Measurements from ENCODE around the gene B4GALT6. TPM values are rescaled to one million over a fixed set of nuclear protein-coding genes. Genes with fewer than 3 reads are reported as not detected.

Gene B4GALT6
- total RNA-seq, 1 experiment from 2014 or later: 1.4 TPM

- Histone ChIP-seq H3K4me3 (ENCODE audit: low read length) (no peak overlapping the region), H3K27me3 (ENCODE audit: low read length) (no peaks in the 10 kb centered on the region), H4K20me1 (ENCODE audit: low read length) (no peaks in the 10 kb centered on the region), H3K27ac (ENCODE audit: low read length) (no peak overlapping the region), H3K9ac (ENCODE audit: low read length) (no peak overlapping the region), H3K4me2 (ENCODE audit: low read length) (no peak overlapping the region), H3K79me2 (ENCODE audit: low read length) (no peaks in the 10 kb centered on the region), H3K36me3 (ENCODE audit: low read depth, low read length) (no peaks in the 10 kb centered on the region), H3K9me3 (ENCODE audit: low read length) (no peaks in the 10 kb centered on the region), H3K9me2 (replicated peaks; ENCODE audit: low read length) (no peaks in the 10 kb centered on the region), H3F3A (ENCODE audit: low read length, unreplicated experiment) (no peaks in the 10 kb centered on the region), H2AFZ (ENCODE audit: low read length) (no peak overlapping the region), H3K4me1 (ENCODE audit: insufficient read depth, low read length) (no peaks in the 10 kb centered on the region)
- no peak for ATAC-seq
- intact Hi-C loops (cut with micrococcal nuclease): no loop called here
- ChIA-PET CTCF (no interaction called here), POLR2A (ENCODE audit: unreplicated experiment) (no interaction called here)
- no peak for TF ChIP-seq EZH2 (IDR thresholded peaks at IDR 0.05; ENCODE audit: low read length, unreplicated experiment)
- no peak for TF ChIP-seq EZH2phosphoT487 (IDR thresholded peaks at IDR 0.05; ENCODE audit: borderline replicate concordance, low read length)
- TF ChIP-seq, protein P1, sequence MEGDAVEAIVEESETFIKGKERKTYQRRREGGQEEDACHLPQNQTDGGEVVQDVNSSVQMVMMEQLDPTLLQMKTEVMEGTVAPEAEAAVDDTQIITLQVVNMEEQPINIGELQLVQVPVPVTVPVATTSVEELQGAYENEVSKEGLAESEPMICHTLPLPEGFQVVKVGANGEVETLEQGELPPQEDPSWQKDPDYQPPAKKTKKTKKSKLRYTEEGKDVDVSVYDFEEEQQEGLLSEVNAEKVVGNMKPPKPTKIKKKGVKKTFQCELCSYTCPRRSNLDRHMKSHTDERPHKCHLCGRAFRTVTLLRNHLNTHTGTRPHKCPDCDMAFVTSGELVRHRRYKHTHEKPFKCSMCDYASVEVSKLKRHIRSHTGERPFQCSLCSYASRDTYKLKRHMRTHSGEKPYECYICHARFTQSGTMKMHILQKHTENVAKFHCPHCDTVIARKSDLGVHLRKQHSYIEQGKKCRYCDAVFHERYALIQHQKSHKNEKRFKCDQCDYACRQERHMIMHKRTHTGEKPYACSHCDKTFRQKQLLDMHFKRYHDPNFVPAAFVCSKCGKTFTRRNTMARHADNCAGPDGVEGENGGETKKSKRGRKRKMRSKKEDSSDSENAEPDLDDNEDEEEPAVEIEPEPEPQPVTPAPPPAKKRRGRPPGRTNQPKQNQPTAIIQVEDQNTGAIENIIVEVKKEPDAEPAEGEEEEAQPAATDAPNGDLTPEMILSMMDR (conservative IDR thresholded peaks at IDR 0.05; ENCODE audit: low read depth, low read length): no peak
- BruUV-seq (replicated peaks): no TSS peak
- DNase-seq: no peak
Observed at GRCh38 chr18:31671951-31672350, 12.4 kb downstream of the B4GALT6 start.

- no peaks in the 10 kb centered on the region for H4K20me1 ChIP-seq (ENCODE audit: low read length)
Observed at GRCh38 chr18:31669541-31669940, 14.8 kb downstream of the B4GALT6 start.

DNA sequence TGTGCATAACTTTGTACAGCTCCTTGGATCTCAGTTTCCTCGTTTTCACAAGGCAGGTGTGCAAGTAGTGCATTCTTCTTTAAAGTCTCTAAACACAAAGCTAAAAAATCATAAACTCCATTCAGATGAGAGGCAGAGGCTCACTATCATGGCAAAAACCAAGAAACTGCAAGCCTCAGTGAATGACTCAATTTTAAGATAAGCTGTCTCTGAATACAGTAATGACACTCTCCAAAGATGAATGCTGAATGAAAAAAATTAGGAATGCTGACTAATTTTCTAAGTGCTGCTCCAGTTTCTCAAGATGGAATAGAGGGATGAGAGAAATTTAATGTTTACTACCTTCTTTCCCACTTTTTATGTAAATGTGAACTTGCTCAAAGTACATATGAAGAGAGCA lies 17.2 kb downstream of the B4GALT6 start:
- no peaks in the 10 kb centered on the region for H3K27me3 ChIP-seq (ENCODE audit: low read length)
- H4K20me1 ChIP-seq (ENCODE audit: low read length): no peaks in the 10 kb centered on the region
- TF ChIP-seq EZH2 (IDR thresholded peaks at IDR 0.05; ENCODE audit: low read length, unreplicated experiment) (no peak), EZH2phosphoT487 (IDR thresholded peaks at IDR 0.05; ENCODE audit: borderline replicate concordance, low read length) (no peak)
- TF ChIP-seq, protein P1 (conservative IDR thresholded peaks at IDR 0.05; ENCODE audit: low read depth, low read length): no peak
- H3K4me2 ChIP-seq (ENCODE audit: low read length): no peak overlapping the region
- no peak overlapping the region for H3K9ac ChIP-seq (ENCODE audit: low read length)
- ATAC-seq: no peak
- intact Hi-C loops (cut with micrococcal nuclease): no loop called here
- no peaks in the 10 kb centered on the region for H3K9me2 ChIP-seq (replicated peaks; ENCODE audit: low read length)
- H3K4me3 ChIP-seq (ENCODE audit: low read length): no peak overlapping the region
- no peak overlapping the region for H3K27ac ChIP-seq (ENCODE audit: low read length)
- H3K79me2 ChIP-seq (ENCODE audit: low read length): no peaks in the 10 kb centered on the region
- H3K36me3 ChIP-seq (ENCODE audit: low read depth, low read length): no peaks in the 10 kb centered on the region
- no peaks in the 10 kb centered on the region for H3F3A ChIP-seq (ENCODE audit: low read length, unreplicated experiment)
- ChIA-PET CTCF (no interaction called here), POLR2A (ENCODE audit: unreplicated experiment) (no interaction called here)
- peaks cover 4% of the 10 kb centered on the region; the same call in 1 of the 2 replicates for H3K4me1 ChIP-seq (ENCODE audit: insufficient read depth, low read length)
- no peaks in the 10 kb centered on the region for H3K9me3 ChIP-seq (ENCODE audit: low read length)
- no TSS peak for BruUV-seq (replicated peaks)
- H2AFZ ChIP-seq (ENCODE audit: low read length): no peak overlapping the region
- no peak for DNase-seq

More at GRCh38 chr18:31669541-31669940, 14.8 kb downstream of the B4GALT6 start:
- Histone ChIP-seq H3K4me2 (ENCODE audit: low read length) (no peak overlapping the region), H3F3A (ENCODE audit: low read length, unreplicated experiment) (no peaks in the 10 kb centered on the region), H3K4me1 (ENCODE audit: insufficient read depth, low read length) (no peaks in the 10 kb centered on the region), H2AFZ (ENCODE audit: low read length) (no peak overlapping the region), H3K79me2 (ENCODE audit: low read length) (no peaks in the 10 kb centered on the region), H3K36me3 (ENCODE audit: low read depth, low read length) (no peaks in the 10 kb centered on the region), H3K9me2 (replicated peaks; ENCODE audit: low read length) (no peaks in the 10 kb centered on the region), H3K4me3 (ENCODE audit: low read length) (no peak overlapping the region), H3K9me3 (ENCODE audit: low read length) (no peaks in the 10 kb centered on the region), H3K27ac (ENCODE audit: low read length) (no peak overlapping the region), H3K27me3 (ENCODE audit: low read length) (no peaks in the 10 kb centered on the region), H3K9ac (ENCODE audit: low read length) (no peak overlapping the region)
- no peak for ATAC-seq
- no peak for DNase-seq
- BruUV-seq (replicated peaks): no TSS peak
- intact Hi-C loops (cut with micrococcal nuclease): no loop called here
- ChIA-PET CTCF (no interaction called here), POLR2A (ENCODE audit: unreplicated experiment) (no interaction called here)
- TF ChIP-seq EZH2phosphoT487 (IDR thresholded peaks at IDR 0.05; ENCODE audit: borderline replicate concordance, low read length): no peak
- TF ChIP-seq, protein P1 (conservative IDR thresholded peaks at IDR 0.05; ENCODE audit: low read depth, low read length): no peak
- no peak for TF ChIP-seq EZH2 (IDR thresholded peaks at IDR 0.05; ENCODE audit: low read length, unreplicated experiment)

Data from PC-3 (cell line).